HG02870 (cell line): ENCODE measurements around the gene CYP3A5.
A peak's percentile ranks its signal among the peaks of the same experiment; 100 is the strongest.

ENCODE experiments used
- ATAC-seq: cut with Tn5 transposase; IDR thresholded peaks from one replicate; pipeline ENCODE4 v1.9.1; 2021; ENCODE audit warnings: mild to moderate bottlenecking, moderate library complexity; ENCODE audit not compliant: unreplicated experiment

CYP3A5 gene

DNA sequence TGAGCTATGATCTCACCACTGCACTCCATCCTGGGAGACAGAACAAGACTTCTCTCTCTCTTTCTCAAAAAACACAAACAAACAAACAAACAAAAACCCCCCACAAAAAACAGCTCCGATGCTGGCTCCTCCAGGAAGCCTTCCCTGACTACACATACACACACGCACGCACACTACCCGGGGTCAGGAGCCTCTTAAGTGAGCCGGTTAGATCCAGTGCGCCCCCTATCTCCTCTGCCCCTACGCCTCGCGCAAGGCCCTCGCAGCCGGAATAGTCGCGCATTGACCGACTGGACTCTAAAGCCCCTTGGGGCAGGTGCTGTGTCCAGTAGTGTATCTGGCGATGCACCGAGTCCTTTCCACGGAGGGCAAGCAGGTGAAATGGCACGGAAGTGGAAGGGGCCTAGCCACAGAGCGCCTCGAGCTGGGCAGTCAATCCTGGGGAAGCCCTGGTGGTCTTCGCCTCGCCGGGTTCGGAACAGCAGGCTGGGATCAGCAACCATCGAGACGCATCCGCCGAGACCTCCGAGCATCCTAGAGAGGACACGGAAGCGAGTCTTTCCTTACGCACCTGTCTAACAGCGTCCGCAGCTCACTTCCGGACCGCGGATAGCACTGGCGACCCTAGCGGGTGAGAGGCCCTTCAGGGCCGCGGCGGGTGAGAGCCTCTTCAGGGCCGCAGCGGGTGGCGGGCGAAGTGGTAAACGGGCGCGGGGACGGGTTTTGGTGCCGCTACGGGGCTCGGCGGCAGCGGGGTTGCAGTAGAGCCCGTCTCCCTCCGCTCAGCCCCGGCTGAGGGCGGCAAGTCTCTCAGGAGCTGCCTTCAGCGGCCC lies 63.2 kb downstream of the CYP3A5 start, which contains the start of gene ZSCAN25:
Gene ZSCAN25 (plus strand): TSS at position 588 of the 833 bp plus-strand sequence. CDS start 2,661 bp downstream, outside the sequence.
- ATAC-seq = peak; percentile 91

DNA sequence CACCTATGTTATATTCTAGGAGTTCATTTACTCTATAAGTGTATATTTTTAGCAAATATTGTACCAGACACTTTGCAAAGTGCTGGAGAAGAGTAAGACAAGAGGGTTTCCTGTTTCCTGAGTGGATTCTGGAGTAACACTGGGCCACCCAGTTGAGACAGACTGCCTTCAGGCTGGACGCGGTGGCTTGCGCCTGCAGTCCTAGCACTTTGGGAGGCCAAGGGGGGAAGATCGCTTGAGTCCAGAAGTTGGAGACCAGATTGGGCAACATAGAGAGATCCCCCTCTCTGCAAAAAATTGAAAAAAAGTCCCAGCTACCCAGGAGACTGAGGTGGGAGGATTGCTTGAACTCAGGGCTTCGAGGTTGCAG lies 63.8 kb downstream of the CYP3A5 start:
- ATAC-seq = no peak

DNA sequence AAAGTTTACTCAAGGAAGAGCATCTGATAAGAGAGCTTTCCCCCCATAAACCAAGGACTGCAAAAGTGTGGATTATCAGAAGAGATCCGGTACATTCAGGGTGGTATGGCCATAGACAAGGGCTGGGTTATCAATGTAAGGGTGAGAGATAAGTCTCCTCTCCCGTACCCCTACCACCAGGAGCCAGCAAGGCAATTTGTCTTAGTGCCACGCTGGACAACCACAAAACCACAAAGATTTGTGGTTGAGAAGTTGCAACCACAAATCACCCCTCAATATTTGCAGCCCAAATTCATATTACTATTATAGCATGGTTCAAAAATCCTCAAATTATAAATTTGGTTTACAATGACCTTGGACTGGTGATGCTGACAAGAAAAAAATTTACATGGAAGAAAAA lies 65.3 kb downstream of the CYP3A5 start:
- ATAC-seq = no peak

DNA sequence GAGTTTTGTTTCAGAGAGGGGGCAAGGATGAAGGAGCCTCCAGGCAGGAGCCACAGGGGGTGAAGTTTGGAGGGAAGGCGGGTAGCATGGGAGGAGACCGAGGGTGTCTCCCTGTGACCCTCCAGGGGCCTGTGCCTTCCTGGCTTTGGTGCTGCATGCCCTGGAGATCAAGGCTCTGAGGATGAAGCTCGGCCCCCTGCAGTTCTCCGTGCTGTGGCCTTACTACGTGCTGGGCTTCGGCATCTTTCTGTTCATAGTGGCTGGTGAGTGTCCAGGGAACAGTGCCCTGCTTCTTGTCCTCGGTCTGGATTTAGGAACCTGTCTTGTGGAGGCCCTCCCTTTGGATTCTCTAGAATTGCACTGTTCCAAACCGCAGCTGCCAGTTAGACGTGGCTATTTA lies 72.2 kb downstream of the CYP3A5 start:
- no peak for ATAC-seq

DNA sequence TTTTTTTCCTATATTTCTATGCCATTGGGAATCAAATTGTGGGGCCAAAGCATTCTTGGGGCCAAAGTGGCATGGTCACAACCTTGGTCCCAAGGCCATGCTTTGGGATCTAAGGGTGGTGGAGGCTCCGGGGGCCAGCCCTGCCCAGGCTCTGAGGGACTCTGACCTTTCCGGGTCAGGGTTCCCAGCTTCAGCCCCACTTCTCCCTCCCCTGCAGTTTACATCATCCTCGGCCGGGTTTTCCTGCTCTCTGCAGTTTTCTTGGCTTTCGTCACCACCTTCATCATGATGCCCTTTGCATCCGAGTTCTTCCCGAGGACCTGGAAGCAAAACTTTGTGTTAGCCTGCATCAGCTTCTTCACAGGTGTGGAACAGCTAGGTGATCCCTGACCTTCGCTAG lies 73.3 kb downstream of the CYP3A5 start:
- ATAC-seq = no peak

DNA sequence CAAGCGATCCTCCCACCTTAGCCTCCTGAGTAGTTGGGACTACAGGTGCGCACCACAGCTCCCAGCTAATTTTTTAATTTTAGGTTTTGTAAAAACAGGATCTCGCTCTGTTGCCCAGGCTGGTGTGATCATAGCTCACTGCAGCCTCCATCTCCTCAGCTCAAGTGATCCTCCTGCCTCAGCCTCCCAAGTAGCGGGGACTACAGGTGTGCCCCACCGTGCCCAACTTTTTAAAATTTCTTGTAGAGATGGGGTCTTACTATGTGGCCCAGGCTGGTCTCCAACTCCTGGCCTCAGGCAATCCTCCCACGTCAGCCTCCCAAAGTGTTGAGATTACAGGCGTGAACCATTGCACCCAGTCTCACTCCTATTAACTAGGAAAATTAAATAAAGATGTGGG lies 74.3 kb downstream of the CYP3A5 start:
- no peak for ATAC-seq

DNA sequence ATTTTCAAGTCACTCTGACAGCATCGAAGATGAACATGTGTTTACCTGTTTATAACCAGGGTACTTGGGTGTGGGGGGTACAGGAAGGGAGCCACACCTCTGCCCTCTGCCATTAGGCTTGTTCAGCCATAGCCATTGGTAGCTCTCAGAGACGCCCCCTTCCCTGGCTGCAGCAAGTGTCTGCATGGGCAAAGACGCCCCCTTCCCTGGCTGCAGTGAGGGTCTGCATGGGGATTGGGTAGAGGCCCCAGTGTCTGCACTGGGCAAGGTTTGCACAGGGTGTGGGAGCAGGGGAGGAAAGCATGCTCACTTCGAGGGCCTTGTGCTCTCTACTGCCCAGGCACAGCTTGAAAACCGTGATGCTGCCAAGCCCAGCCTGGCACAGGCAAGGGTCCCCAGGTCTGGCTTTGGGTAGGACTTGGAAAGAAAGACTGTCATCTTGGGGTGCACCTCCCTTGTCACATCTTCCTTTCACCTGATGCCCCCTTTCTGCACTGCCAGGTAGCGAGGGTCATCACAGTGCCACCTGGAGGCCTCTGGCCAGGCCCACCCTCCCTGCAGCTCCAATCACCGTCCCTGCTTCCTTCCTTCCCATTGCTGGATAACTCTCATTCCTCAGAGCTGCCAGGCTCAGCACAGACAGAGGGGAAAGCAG lies 78.0 kb downstream of the CYP3A5 start:
- no peak for ATAC-seq

DNA sequence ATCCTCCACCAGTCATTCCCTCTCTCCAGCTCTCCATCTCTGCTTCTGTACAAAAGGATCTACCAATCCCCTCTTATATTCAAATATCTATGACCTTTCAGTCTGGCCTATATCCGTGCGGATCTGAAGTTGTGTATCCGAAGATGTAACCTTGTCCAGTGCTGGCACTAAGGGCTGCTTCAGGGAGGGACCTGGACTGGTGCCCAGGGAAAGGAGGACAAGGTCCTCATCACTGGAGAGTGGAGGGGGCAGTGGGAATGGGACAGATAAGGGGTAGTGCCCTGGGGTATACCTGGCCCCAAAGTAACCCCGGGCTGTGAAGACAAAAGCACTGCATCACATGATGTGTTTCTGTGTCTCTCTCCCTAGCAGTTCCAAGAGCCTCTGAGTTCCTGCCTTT lies 80.0 kb downstream of the CYP3A5 start:
- ATAC-seq = no peak
